Tibial nerve (tissue), 4 donors: ENCODE data around the gene ZNF341.
"Not testable (repeated sequence)": the region's sequence is repeated elsewhere in the genome, so short reads cannot be mapped to it uniquely, and the experiment has no call there.

Source experiments
- EP300 ChIP-seq, 2 donors: sonication (generic); formaldehyde crosslinking; IDR thresholded peaks; one replicate each; pipeline ENCODE4 v1.6.1; 2017; ENCODE audit warnings: antibody characterized with exemption in 2 of 2, mild to moderate bottlenecking in 1 of 2
- POLR2A ChIP-seq, 2 donors: fragments of 450-650 bp; IDR thresholded peaks; one replicate each; pipeline ENCODE4 v1.6.1; 2017; ENCODE audit warnings: antibody characterized with exemption in 2 of 2, mild to moderate bottlenecking in 2 of 2, moderate library complexity in 2 of 2
- TF ChIP-seq, protein P1 (sequence below), 5 experiments: fragments of 200-600 bp in 3 of 5; fragments of 450-650 bp in 2 of 5; sonication (generic) in 3 of 5; IDR thresholded peaks; one replicate each; pipeline ENCODE4 v1.5.1; 2016 to 2019; ENCODE audit warnings: antibody characterized with exemption in 5 of 5, mild to moderate bottlenecking in 3 of 5, moderate library complexity in 2 of 5

DNA sequence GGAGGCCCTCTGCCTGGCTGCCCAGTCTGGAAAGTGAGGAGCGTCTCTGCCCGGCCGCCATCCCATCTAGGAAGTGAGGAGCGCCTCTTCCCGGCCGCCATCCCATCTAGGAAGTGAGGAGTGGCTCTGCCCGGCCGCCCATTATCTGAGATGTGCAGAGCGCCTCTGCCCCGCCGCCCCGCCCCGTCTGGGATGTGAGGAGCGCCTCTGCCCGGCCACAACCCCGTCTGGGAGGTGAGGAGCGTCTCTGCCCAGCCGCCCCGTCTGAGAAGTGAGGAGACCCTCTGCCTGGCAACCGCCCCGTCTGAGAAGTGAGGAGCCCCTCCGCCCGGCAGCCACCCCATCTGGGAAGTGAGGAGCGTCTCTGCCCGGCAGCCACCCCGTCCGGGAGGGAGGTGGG, 32.8 kb upstream of the ZNF341 start:
- TF ChIP-seq, protein P1, sequence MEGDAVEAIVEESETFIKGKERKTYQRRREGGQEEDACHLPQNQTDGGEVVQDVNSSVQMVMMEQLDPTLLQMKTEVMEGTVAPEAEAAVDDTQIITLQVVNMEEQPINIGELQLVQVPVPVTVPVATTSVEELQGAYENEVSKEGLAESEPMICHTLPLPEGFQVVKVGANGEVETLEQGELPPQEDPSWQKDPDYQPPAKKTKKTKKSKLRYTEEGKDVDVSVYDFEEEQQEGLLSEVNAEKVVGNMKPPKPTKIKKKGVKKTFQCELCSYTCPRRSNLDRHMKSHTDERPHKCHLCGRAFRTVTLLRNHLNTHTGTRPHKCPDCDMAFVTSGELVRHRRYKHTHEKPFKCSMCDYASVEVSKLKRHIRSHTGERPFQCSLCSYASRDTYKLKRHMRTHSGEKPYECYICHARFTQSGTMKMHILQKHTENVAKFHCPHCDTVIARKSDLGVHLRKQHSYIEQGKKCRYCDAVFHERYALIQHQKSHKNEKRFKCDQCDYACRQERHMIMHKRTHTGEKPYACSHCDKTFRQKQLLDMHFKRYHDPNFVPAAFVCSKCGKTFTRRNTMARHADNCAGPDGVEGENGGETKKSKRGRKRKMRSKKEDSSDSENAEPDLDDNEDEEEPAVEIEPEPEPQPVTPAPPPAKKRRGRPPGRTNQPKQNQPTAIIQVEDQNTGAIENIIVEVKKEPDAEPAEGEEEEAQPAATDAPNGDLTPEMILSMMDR (IDR thresholded peaks at IDR 0.05): not testable (repeated sequence)
- not testable (repeated sequence) for TF ChIP-seq POLR2A, EP300 (IDR thresholded peaks at IDR 0.05)
